Glutamatergic neuron (in vitro differentiated cells): Measurements from ENCODE around the gene ALG14. TPM values are rescaled to one million over a fixed set of nuclear protein-coding genes. Genes with fewer than 3 reads are reported as not detected.

Experiments used
- DNase-seq: peaks from one replicate; pipeline ENCODE4 v3.0.0; 2022
- H3K27ac Mint-ChIP-seq: one replicate; pipeline ENCODE4 v1.8.0; 2020; ENCODE audit warnings: mild to moderate bottlenecking, mixed read lengths, inconsistent platforms; ENCODE audit not compliant: unreplicated experiment
- H3K27me3 Mint-ChIP-seq: one replicate; pipeline ENCODE4 v1.8.0; 2020; ENCODE audit warnings: mild to moderate bottlenecking, moderate library complexity, mixed read lengths, inconsistent platforms; ENCODE audit not compliant: unreplicated experiment
- H3K36me3 Mint-ChIP-seq: one replicate; pipeline ENCODE4 v1.8.0; 2020; ENCODE audit warnings: mild to moderate bottlenecking, mixed read lengths, inconsistent platforms; ENCODE audit not compliant: unreplicated experiment
- H3K4me1 Mint-ChIP-seq: one replicate; pipeline ENCODE4 v1.8.0; 2020; ENCODE audit warnings: mild to moderate bottlenecking, low read depth, mixed read lengths, inconsistent platforms; ENCODE audit not compliant: unreplicated experiment
- H3K4me3 Mint-ChIP-seq: one replicate; pipeline ENCODE4 v1.8.0; 2020; ENCODE audit warnings: mild to moderate bottlenecking, mixed read lengths, inconsistent platforms; ENCODE audit not compliant: unreplicated experiment
- H3K9me3 Mint-ChIP-seq: one replicate; pipeline ENCODE4 v1.8.0; 2020; ENCODE audit warnings: mild to moderate bottlenecking, moderate library complexity, mixed read lengths, inconsistent platforms; ENCODE audit not compliant: unreplicated experiment
- total RNA-seq: library from RNA; stranded (reverse); fragmentation: NEBNext Ultra II Directional; extraction: Animal tissue kit (Norgen Biotek cat#: 25700); gene quantifications from one replicate; pipeline ENCODE4 v1.2.1, GENCODE V29; 2021; ENCODE audit not compliant: unreplicated experiment
- TF ChIP-seq, protein P1 (sequence below): fragments of 200-600 bp; sonication (generic); IDR thresholded peaks from one replicate; pipeline ENCODE4 v1.5.0; 2021; ENCODE audit not compliant: partially characterized antibody, unreplicated experiment

ALG14 gene
- total RNA-seq, 1 donor from 2014 or later: 4.7 TPM

DNA sequence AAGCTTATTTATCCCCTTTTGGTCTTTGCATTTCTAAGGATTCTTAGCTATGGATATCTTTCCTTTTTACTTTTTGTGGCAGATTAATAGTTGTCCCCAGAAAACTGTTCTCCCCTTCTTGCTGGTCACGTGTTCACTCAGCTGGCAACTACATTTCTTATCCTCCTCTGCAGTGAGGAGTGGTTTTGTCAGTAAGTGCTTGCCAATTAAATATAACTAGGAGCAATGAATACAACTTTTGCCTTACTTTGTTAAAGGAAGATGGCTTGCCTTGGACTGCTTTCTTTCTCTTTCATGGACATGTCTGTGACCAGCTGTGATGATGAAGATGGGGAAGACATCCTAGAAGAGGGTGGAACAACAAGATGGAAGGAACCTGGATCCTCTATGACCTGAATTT lies 15.6 kb upstream of the ALG14 start:
- DNase-seq: no peak
- Mint-ChIP-seq H3K27me3 (peaks cover 3% of the 10 kb centered on the region), H3K9me3 (no peaks in the 10 kb centered on the region), H3K27ac (no peak overlapping the region), H3K36me3 (peaks cover 5% of the 10 kb centered on the region), H3K4me1 (peaks cover 5% of the 10 kb centered on the region), H3K4me3 (no peak overlapping the region)
- TF ChIP-seq, protein P1, sequence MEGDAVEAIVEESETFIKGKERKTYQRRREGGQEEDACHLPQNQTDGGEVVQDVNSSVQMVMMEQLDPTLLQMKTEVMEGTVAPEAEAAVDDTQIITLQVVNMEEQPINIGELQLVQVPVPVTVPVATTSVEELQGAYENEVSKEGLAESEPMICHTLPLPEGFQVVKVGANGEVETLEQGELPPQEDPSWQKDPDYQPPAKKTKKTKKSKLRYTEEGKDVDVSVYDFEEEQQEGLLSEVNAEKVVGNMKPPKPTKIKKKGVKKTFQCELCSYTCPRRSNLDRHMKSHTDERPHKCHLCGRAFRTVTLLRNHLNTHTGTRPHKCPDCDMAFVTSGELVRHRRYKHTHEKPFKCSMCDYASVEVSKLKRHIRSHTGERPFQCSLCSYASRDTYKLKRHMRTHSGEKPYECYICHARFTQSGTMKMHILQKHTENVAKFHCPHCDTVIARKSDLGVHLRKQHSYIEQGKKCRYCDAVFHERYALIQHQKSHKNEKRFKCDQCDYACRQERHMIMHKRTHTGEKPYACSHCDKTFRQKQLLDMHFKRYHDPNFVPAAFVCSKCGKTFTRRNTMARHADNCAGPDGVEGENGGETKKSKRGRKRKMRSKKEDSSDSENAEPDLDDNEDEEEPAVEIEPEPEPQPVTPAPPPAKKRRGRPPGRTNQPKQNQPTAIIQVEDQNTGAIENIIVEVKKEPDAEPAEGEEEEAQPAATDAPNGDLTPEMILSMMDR: no peak

DNA sequence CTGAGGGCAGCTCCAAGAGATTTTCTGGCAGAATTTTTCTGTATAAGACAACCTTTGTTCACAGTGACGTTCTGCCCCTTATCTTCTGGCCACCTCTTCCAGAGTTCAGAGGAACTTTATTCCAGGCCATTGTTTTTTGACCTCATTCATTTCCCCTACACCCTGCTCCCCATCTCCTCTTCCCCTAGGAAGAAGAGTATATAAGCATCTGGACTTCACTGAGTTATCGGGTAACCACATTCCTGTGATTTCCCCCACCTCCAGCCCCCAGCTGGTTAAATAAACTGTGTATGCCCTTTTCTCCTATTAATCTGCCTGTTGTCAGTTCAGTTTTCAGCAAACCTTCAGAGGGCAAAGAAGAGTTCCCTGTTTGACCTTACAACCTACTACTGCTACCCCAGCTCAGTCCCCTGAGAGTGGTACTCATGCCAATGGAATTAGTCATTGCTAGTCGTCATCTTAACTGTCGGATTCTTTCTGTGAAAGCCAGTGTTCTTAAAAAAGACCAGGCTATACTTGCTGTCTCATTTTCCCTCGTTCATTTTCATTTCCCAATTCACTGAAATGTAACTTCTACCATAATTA lies 14.3 kb upstream of the ALG14 start:
- H3K9me3 Mint-ChIP-seq: no peaks in the 10 kb centered on the region
- peaks cover 5% of the 10 kb centered on the region for H3K4me1 Mint-ChIP-seq
- TF ChIP-seq, protein P1: no peak
- peaks cover 2% of the 10 kb centered on the region for H3K27me3 Mint-ChIP-seq
- H3K4me3 Mint-ChIP-seq: no peak overlapping the region
- DNase-seq: no peak
- peaks cover 5% of the 10 kb centered on the region for H3K36me3 Mint-ChIP-seq
- H3K27ac Mint-ChIP-seq: no peak overlapping the region

DNA sequence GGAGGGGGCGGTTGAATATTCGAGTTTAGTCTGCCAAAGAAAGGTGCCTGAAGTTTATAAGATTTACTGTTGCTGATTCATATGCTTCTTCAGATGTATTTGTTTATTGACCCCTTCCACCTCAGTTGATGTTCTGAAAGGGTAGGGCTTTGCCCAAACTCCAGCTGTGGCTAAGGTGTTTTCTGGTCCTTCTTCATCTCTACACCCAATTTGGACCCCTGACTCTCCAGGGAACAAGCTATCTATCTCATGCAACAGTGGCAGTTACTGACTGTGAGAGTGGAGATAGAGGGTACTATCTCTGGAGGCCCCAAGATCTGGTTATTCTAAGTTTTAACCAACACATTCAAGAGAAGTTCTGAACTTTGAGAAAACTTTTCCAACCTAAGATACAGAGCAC lies 12.6 kb upstream of the ALG14 start:
- Mint-ChIP-seq H3K4me1 (peaks cover 5% of the 10 kb centered on the region), H3K27me3 (peaks cover 2% of the 10 kb centered on the region), H3K4me3 (no peak overlapping the region), H3K9me3 (no peaks in the 10 kb centered on the region), H3K36me3 (no peaks in the 10 kb centered on the region), H3K27ac (no peak overlapping the region)
- TF ChIP-seq, protein P1: no peak
- no peak for DNase-seq

DNA sequence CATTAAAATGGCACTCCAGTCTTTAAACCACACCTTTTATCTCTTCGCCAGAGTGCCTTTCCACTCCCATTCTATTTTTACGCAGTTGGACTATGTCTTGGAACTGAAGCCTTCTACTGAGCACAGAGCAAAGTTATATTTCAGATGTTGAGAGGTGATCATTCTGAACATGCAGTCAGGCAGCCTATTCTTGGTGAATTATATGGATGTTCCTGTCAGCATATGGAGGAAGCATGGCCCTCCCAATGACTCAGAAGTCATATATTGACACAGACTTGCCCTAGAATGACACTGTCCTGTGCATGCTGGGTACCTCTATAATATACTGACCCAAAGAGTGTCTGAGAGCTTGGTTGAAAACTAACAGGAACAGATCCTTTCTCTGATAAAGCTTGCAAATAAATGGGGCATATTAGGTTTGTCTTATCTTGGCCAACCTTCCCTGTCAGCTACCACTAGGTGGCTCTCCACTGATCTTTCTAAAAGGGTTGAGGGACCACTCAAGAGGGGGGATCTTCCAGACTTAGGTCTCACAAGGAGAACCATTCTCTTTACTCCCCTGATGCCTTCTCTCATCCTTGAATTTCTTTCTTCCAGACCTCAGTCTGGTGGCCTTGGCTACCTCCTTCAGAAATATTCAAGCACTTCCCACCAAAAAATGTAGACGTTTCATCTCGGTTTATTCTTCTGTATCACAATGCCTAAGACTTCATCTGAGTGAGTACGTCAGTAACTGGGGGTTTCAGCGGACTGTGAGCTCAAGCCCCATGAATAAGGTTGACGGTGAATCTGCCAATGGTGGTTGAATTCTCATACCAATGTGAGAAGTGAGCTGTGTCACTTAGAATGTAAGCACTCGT lies 11.8 kb upstream of the ALG14 start:
- no peak for DNase-seq
- no peak overlapping the region for H3K27ac Mint-ChIP-seq
- no peak overlapping the region for H3K4me3 Mint-ChIP-seq
- H3K9me3 Mint-ChIP-seq: no peaks in the 10 kb centered on the region
- TF ChIP-seq, protein P1: peak; percentile 75
- H3K4me1 Mint-ChIP-seq: peaks cover 5% of the 10 kb centered on the region
- no peaks in the 10 kb centered on the region for H3K36me3 Mint-ChIP-seq
- peaks cover 2% of the 10 kb centered on the region for H3K27me3 Mint-ChIP-seq

DNA sequence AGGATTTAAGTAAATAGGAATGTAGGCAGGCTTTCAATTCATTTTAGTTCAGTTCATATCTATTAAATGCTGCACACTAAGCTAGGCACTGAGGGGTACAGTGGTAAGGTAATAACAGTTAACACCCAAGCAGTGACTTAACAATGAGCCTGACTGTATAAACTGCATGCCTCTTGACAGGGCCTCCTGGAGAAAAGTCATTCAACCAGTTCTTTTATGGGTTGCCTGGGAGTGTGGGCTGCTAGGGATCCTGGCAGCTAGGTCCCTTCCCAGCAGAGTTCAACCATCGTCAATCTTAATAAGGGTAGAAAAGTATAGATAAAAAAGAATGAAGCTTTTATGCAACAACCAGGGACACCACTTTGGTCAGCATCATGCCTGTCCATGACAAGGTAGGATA lies 8.1 kb upstream of the ALG14 start:
- Mint-ChIP-seq H3K36me3 (no peaks in the 10 kb centered on the region), H3K27ac (no peak overlapping the region), H3K4me3 (no peak overlapping the region), H3K9me3 (no peaks in the 10 kb centered on the region), H3K4me1 (no peaks in the 10 kb centered on the region), H3K27me3 (no peaks in the 10 kb centered on the region)
- no peak for DNase-seq
- TF ChIP-seq, protein P1: no peak
